H9 (cell line): Measurements from ENCODE around the gene MTMR3. TPM values are rescaled to one million over a fixed set of nuclear protein-coding genes. Genes with fewer than 3 reads are reported as not detected.

ENCODE experiments used
- DNase-seq: peaks from one replicate; pipeline ENCODE4 v3.0.0-alpha.2; 2017
- H2AFZ ChIP-seq: one replicate; pipeline ENCODE4 v1.6.1; 2013; ENCODE audit warnings: mild to moderate bottlenecking, low read length, control low read depth, moderate library complexity
- H2AK5ac ChIP-seq: 2 replicates; pipeline ENCODE4 v1.6.1; 2013; ENCODE audit warnings: low read length, control low read depth, mixed read lengths; ENCODE audit not compliant: insufficient read length
- H2BK120ac ChIP-seq: one replicate; pipeline ENCODE4 v1.6.1; 2013; ENCODE audit warnings: low read depth, mild to moderate bottlenecking, low read length, control low read depth, inconsistent platforms; ENCODE audit not compliant: poor library complexity, severe bottlenecking
- H2BK12ac ChIP-seq: 2 replicates; pipeline ENCODE4 v1.6.1; 2013; ENCODE audit warnings: low read length, control low read depth, mixed read lengths, low read depth; ENCODE audit not compliant: insufficient read length
- H2BK15ac ChIP-seq: 2 replicates; pipeline ENCODE4 v1.6.1; 2013; ENCODE audit warnings: low read depth, low read length, control low read depth
- H2BK20ac ChIP-seq: one replicate; pipeline ENCODE4 v1.6.1; 2013; ENCODE audit warnings: low read depth, mild to moderate bottlenecking, low read length, control low read depth, inconsistent platforms; ENCODE audit not compliant: poor library complexity, severe bottlenecking
- H2BK5ac ChIP-seq: 2 replicates; pipeline ENCODE4 v1.6.1; 2013; ENCODE audit warnings: low read length, control low read depth, mixed read lengths; ENCODE audit not compliant: insufficient read length
- H3K14ac ChIP-seq: 2 replicates; pipeline ENCODE4 v1.6.1; 2013; ENCODE audit warnings: low read length, control low read depth; ENCODE audit not compliant: insufficient read depth
- H3K18ac ChIP-seq: 2 replicates; pipeline ENCODE4 v1.6.1; 2013; ENCODE audit warnings: low read depth, mild to moderate bottlenecking, mixed read lengths, low read length, control low read depth; ENCODE audit not compliant: insufficient read length
- H3K23ac ChIP-seq: 2 replicates; pipeline ENCODE4 v1.6.1; 2013; ENCODE audit warnings: low read length, control low read depth, mixed read lengths, low read depth; ENCODE audit not compliant: insufficient read length
- H3K23me2 ChIP-seq: 2 replicates; pipeline ENCODE4 v1.6.1; 2013; ENCODE audit warnings: low read depth, mild to moderate bottlenecking, mixed read lengths, low read length, control low read depth; ENCODE audit not compliant: insufficient read length, poor library complexity, severe bottlenecking
- H3K27ac ChIP-seq: 2 replicates; pipeline ENCODE4 v1.5.1; 2013; ENCODE audit warnings: low read length, control low read depth, mixed read lengths, low read depth; ENCODE audit not compliant: insufficient read length
- H3K27me3 ChIP-seq: 2 replicates; pipeline ENCODE4 v1.6.1; 2013; ENCODE audit warnings: low read length, control low read depth, inconsistent platforms; ENCODE audit not compliant: insufficient read depth
- H3K4ac ChIP-seq: 2 replicates; pipeline ENCODE4 v1.6.1; 2013; ENCODE audit warnings: low read depth, mild to moderate bottlenecking, control low read depth, inconsistent platforms, low read length, moderate library complexity
- H3K4me1 ChIP-seq: 2 replicates; pipeline ENCODE4 v1.6.1; 2013; ENCODE audit warnings: low read length, control low read depth, inconsistent platforms; ENCODE audit not compliant: insufficient read depth
- H3K4me2 ChIP-seq: 2 replicates; pipeline ENCODE4 v1.6.1; 2013; ENCODE audit warnings: low read length, control low read depth, mixed read lengths; ENCODE audit not compliant: insufficient read length, insufficient read depth
- H3K56ac ChIP-seq: 2 replicates; pipeline ENCODE4 v1.6.1; 2013; ENCODE audit warnings: low read depth, mild to moderate bottlenecking, mixed read lengths, low read length, control low read depth; ENCODE audit not compliant: insufficient read length
- H3K79me1 ChIP-seq: 2 replicates; pipeline ENCODE4 v1.6.1; 2013; ENCODE audit warnings: low read depth, mild to moderate bottlenecking, moderate library complexity, low read length, control low read depth, inconsistent platforms; ENCODE audit not compliant: insufficient read depth, poor library complexity, severe bottlenecking
- H3K79me2 ChIP-seq: 2 replicates; pipeline ENCODE4 v1.6.1; 2013; ENCODE audit warnings: low read length, control low read depth, inconsistent platforms; ENCODE audit not compliant: insufficient read depth
- H3K9ac ChIP-seq: 2 replicates; pipeline ENCODE4 v1.6.1; 2013; ENCODE audit warnings: low read length, control low read depth, mixed read lengths; ENCODE audit not compliant: insufficient read length; ENCODE audit errors: extremely low read depth
- H3K9me3 ChIP-seq: one replicate; pipeline ENCODE4 v1.6.1; 2013; ENCODE audit warnings: low read depth, low read length, inconsistent platforms; ENCODE audit not compliant: control insufficient read depth
- H3T11ph ChIP-seq: one replicate; pipeline ENCODE4 v1.6.1; 2013; ENCODE audit warnings: mild to moderate bottlenecking, low read length, control low read depth, inconsistent platforms
- H4K20me1 ChIP-seq: one replicate; pipeline ENCODE4 v1.6.1; 2013; ENCODE audit not compliant: control insufficient read depth, insufficient read length, insufficient read depth
- H4K5ac ChIP-seq: 2 replicates; pipeline ENCODE4 v1.6.1; 2013; ENCODE audit warnings: low read depth, mild to moderate bottlenecking, mixed read lengths, low read length, control low read depth; ENCODE audit not compliant: insufficient read length
- H4K8ac ChIP-seq: replicated peaks from 2 replicates; pipeline ENCODE4 v1.6.1; 2013; ENCODE audit warnings: low read length, control low read depth, mixed read lengths, low read depth; ENCODE audit not compliant: insufficient read length
- H4K91ac ChIP-seq: 2 replicates; pipeline ENCODE4 v1.6.1; 2013; ENCODE audit warnings: low read depth, mild to moderate bottlenecking, moderate library complexity, mixed read lengths, low read length, control low read depth; ENCODE audit not compliant: insufficient read length
- H3K27ac Mint-ChIP-seq, 3 experiments: 2 replicates in 2 of 3; 3 replicates in 1 of 3; pipeline ENCODE4 v1.8.0; 2020 to 2021; ENCODE audit warnings: mixed read lengths in 3 of 3, mild to moderate bottlenecking in 1 of 3, moderate library complexity in 1 of 3
- H3K27me3 Mint-ChIP-seq: 2 replicates; pipeline ENCODE4 v1.8.0; 2021; ENCODE audit warnings: low read depth, mild to moderate bottlenecking, moderate library complexity, mixed read lengths
- H3K36me3 Mint-ChIP-seq, 3 experiments: 2 replicates in 2 of 3; 3 replicates in 1 of 3; pipeline ENCODE4 v1.8.0; 2020 to 2021; ENCODE audit warnings: low read depth in 3 of 3, mixed read lengths in 3 of 3; ENCODE audit not compliant: insufficient read depth in 1 of 3
- H3K4me1 Mint-ChIP-seq, 2 experiments: 2 replicates each; pipeline ENCODE4 v1.8.0; 2020; ENCODE audit warnings: mixed read lengths in 2 of 2
- H3K4me3 Mint-ChIP-seq, 2 experiments: 2 replicates in 1 of 2; 3 replicates in 1 of 2; pipeline ENCODE4 v1.8.0; 2020 to 2021; ENCODE audit warnings: mild to moderate bottlenecking in 2 of 2, mixed read lengths in 2 of 2, moderate library complexity in 1 of 2
- H3K9me3 Mint-ChIP-seq, 2 experiments: 2 replicates in 1 of 2; 3 replicates in 1 of 2; pipeline ENCODE4 v1.8.0; 2020; ENCODE audit warnings: mild to moderate bottlenecking in 2 of 2, mixed read lengths in 2 of 2, moderate library complexity in 1 of 2
- WGBS: extraction: QIAGEN DNeasy Blood & Tissue Kit; methylation state at CpG from one replicate; pipeline ENCODE4 v1.1.7; 2013; ENCODE audit warnings: missing lambda C conversion rate, low lambda C conversion rate, mixed read lengths; ENCODE audit not compliant: insufficient read length; ENCODE audit errors: extremely low coverage; 5-methylcytosine and 5-hydroxymethylcytosine counted together
- total RNA-seq: library from RNA; stranded (reverse); gene quantifications from 2 replicates; pipeline ENCODE4 v1.2.1, GENCODE V29; 2021
- TF ChIP-seq, protein P1 (sequence below): fragments of 200-600 bp; sonication (generic); conservative IDR thresholded peaks from 3 replicates; pipeline ENCODE4 v1.8.0; 2021; ENCODE audit warnings: antibody characterized with exemption, mild to moderate bottlenecking

MTMR3 gene
- total RNA-seq, 1 experiment from 2014 or later = 19.8 TPM

DNA sequence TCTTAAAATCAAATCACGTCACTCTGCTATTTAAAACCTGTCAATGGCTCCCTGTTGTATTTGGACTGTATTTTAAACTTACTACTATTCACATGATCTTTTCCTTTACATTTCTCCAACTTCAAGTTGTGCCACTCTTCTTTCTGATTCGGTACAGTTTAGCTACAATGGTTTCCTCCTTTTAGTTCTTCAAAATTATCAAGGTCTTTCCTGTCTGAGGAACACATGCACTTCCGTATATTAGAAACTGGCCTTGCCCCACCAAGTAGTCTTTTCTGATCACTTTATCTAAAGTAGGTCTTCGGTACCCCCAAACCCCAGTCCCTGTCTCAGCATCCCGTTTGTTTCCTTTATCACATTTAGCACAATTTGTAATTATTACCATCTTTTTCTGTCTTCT lies 81.8 kb downstream of the MTMR3 start:
- Histone ChIP-seq H3K56ac (no peak overlapping the region), H3K27me3 (no peaks in the 10 kb centered on the region), H2BK20ac (no peak overlapping the region), H3K18ac (no peak overlapping the region), H3K4me2 (no peak overlapping the region), H3K23me2 (no peaks in the 10 kb centered on the region), H3K79me1 (no peaks in the 10 kb centered on the region), H4K91ac (no peak overlapping the region), H3K14ac (no peak overlapping the region), H3T11ph (no peak overlapping the region), H3K4me1 (no peaks in the 10 kb centered on the region), H2BK120ac (no peak overlapping the region), H3K23ac (no peak overlapping the region), H2BK5ac (no peak overlapping the region), H2AFZ (no peak overlapping the region), H4K8ac (no peak overlapping the region), H4K20me1 (no peaks in the 10 kb centered on the region), H3K9ac (no peak overlapping the region), H2BK15ac (no peak overlapping the region), H4K5ac (no peak overlapping the region), H2AK5ac (no peak overlapping the region), H3K79me2 (no peaks in the 10 kb centered on the region; the same call in 1 of the 2 replicates), H3K9me3 (no peaks in the 10 kb centered on the region), H2BK12ac (no peak overlapping the region), H3K4ac (no peak overlapping the region), H3K27ac (no peak overlapping the region)
- no peak overlapping the region for H3K4me3 Mint-ChIP-seq
- WGBS = no CpG with 5 or more reads among the region's 5 CpGs
- no peaks in the 10 kb centered on the region for H3K27me3 Mint-ChIP-seq
- no peaks in the 10 kb centered on the region; a peak in 1 of 7 replicates for H3K36me3 Mint-ChIP-seq
- peak overlapping the region in 1 of 3 experiments; percentile 4; a peak in 2 of 7 replicates for H3K27ac Mint-ChIP-seq
- no peaks in the 10 kb centered on the region for H3K9me3 Mint-ChIP-seq
- TF ChIP-seq, protein P1, sequence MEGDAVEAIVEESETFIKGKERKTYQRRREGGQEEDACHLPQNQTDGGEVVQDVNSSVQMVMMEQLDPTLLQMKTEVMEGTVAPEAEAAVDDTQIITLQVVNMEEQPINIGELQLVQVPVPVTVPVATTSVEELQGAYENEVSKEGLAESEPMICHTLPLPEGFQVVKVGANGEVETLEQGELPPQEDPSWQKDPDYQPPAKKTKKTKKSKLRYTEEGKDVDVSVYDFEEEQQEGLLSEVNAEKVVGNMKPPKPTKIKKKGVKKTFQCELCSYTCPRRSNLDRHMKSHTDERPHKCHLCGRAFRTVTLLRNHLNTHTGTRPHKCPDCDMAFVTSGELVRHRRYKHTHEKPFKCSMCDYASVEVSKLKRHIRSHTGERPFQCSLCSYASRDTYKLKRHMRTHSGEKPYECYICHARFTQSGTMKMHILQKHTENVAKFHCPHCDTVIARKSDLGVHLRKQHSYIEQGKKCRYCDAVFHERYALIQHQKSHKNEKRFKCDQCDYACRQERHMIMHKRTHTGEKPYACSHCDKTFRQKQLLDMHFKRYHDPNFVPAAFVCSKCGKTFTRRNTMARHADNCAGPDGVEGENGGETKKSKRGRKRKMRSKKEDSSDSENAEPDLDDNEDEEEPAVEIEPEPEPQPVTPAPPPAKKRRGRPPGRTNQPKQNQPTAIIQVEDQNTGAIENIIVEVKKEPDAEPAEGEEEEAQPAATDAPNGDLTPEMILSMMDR = no peak
- H3K4me1 Mint-ChIP-seq = peaks cover 3 to 5% of the 10 kb centered on the region in 2 experiments; a peak in 2 of 4 replicates
- DNase-seq = no peak
